Sigmoid colon (tissue), 3 donors: ENCODE measurements around the gene CCDC102B.

ENCODE experiments used
- CTCF ChIP-seq, 4 experiments: fragments of 450-650 bp in 3 of 4; fragments of 200-600 bp in 1 of 4; IDR thresholded peaks; one replicate each; pipeline ENCODE4 v1.5.1; 2016 to 2019; ENCODE audit warnings: antibody characterized with exemption in 4 of 4, mild to moderate bottlenecking in 3 of 4, moderate library complexity in 2 of 4
- POLR2A ChIP-seq, 2 donors: fragments of 450-650 bp; IDR thresholded peaks; one replicate each; pipeline ENCODE4 v1.6.1; 2016; ENCODE audit warnings: antibody characterized with exemption in 2 of 2, mild to moderate bottlenecking in 2 of 2, moderate library complexity in 2 of 2

- no peak for TF ChIP-seq POLR2A (IDR thresholded peaks at IDR 0.05)
- no peak for TF ChIP-seq CTCF (IDR thresholded peaks at IDR 0.05)
These were observed 18.7 kb upstream of the CCDC102B start for GRCh38 chr18:68779169-68779568.
